Fibroblast of lung (primary cell): ENCODE data around the gene SPTB. TPM values are rescaled to one million over a fixed set of nuclear protein-coding genes. Genes with fewer than 3 reads are reported as not detected.

Experiments used
- DNase-seq, 2 donors: peaks; one replicate each; pipeline versions ENCODE4 v3.0.0 to v3.0.0-alpha.2; 2010; ENCODE audit warnings: low read depth in 2 of 2
- H2AFZ ChIP-seq: 2 replicates; pipeline ENCODE4 v1.5.1; 2012; ENCODE audit warnings: low read length, control low read depth, inconsistent platforms
- H3K27ac ChIP-seq: 2 replicates; pipeline ENCODE4 v1.5.1; 2011; ENCODE audit warnings: low read length, control low read depth; ENCODE audit not compliant: insufficient read depth
- H3K27me3 ChIP-seq: 2 replicates; pipeline ENCODE4 v1.5.1; 2011; ENCODE audit warnings: mild to moderate bottlenecking, low read length; ENCODE audit not compliant: control insufficient read depth, insufficient read depth
- H3K36me3 ChIP-seq: 2 replicates; pipeline ENCODE4 v1.5.1; 2011; ENCODE audit warnings: low read length; ENCODE audit not compliant: control insufficient read depth, insufficient read depth
- H3K4me1 ChIP-seq: 2 replicates; pipeline ENCODE4 v1.5.1; 2011; ENCODE audit warnings: low read length; ENCODE audit not compliant: control insufficient read depth, insufficient read depth; ENCODE audit errors: extremely low read depth
- H3K4me2 ChIP-seq: 2 replicates; pipeline ENCODE4 v1.5.1; 2011; ENCODE audit warnings: low read length, control low read depth; ENCODE audit not compliant: insufficient read depth; ENCODE audit errors: extremely low read depth
- H3K4me3 ChIP-seq, 4 experiments: fragments of 200-600 bp in 1 of 4; sonication (generic) in 1 of 4; replicated peaks in 1 of 4; 2 replicates each; pipeline ENCODE4 v1.5.1; 2011 to 2016; ENCODE audit warnings: low read length in 4 of 4, low read depth in 3 of 4, mild to moderate bottlenecking in 3 of 4, control low read depth in 2 of 4, inconsistent platforms in 1 of 4, mixed read lengths in 1 of 4; ENCODE audit not compliant: insufficient read depth in 1 of 4; ENCODE audit errors: control extremely low read depth in 1 of 4
- H3K79me2 ChIP-seq: 2 replicates; pipeline ENCODE4 v1.5.1; 2012; ENCODE audit warnings: mild to moderate bottlenecking, low read length, inconsistent platforms; ENCODE audit not compliant: control insufficient read depth, insufficient read depth
- H3K9ac ChIP-seq: 2 replicates; pipeline ENCODE4 v1.5.1; 2011; ENCODE audit warnings: mild to moderate bottlenecking, low read length, control low read depth; ENCODE audit not compliant: insufficient read depth
- H3K9me3 ChIP-seq: 2 replicates; pipeline ENCODE4 v1.5.1; 2012; ENCODE audit warnings: low read depth, low read length; ENCODE audit not compliant: control insufficient read depth, insufficient read depth
- H4K20me1 ChIP-seq: 2 replicates; pipeline ENCODE4 v1.5.1; 2011; ENCODE audit warnings: low read length; ENCODE audit not compliant: control insufficient read depth, insufficient read depth; ENCODE audit errors: extremely low read depth
- EZH2 ChIP-seq: IDR thresholded peaks from 2 replicates; pipeline ENCODE4 v1.5.1; 2012; ENCODE audit warnings: low read length, control low read depth, mild to moderate bottlenecking; ENCODE audit errors: missing control alignments
- polyA plus RNA-seq, 2 donors: library from polyadenylated mRNA; depleted of rRNA in 1 of 2; stranded (reverse) in 1 of 2; unstranded in 1 of 2; fragments of >200 nt; gene quantifications; 2 replicates each; pipeline ENCODE4 v1.2.1, GENCODE V29; 2011 to 2012; ENCODE audit warnings: missing spikeins in 1 of 2
- total RNA-seq: library from RNA; depleted of rRNA; stranded (reverse); fragments of >200 nt; gene quantifications from 2 replicates; pipeline ENCODE4 v1.2.1, GENCODE V29; 2014
- TF ChIP-seq, protein P1 (sequence below), 2 donors: IDR thresholded peaks in 1 of 2; conservative IDR thresholded peaks in 1 of 2; 1 replicate in 1 of 2; 2 replicates in 1 of 2; pipeline ENCODE4 v1.5.1; 2011 to 2012; ENCODE audit warnings: low read length in 2 of 2, control low read depth in 1 of 2, inconsistent platforms in 1 of 2, low read depth in 1 of 2, mild to moderate bottlenecking in 1 of 2

The SPTB gene
- total and polyA plus RNA-seq, 2 donors (not counting 1 experiment from before 2014, with no cell fraction given): not detected

GRCh38 chr14:64763085-64763782 lies 116.5 kb downstream of the SPTB start:
- H3K9me3 ChIP-seq: no peaks in the 10 kb centered on the region
- no peak overlapping the region for H3K4me2 ChIP-seq
- H4K20me1 ChIP-seq: no peaks in the 10 kb centered on the region
- TF ChIP-seq, protein P1, sequence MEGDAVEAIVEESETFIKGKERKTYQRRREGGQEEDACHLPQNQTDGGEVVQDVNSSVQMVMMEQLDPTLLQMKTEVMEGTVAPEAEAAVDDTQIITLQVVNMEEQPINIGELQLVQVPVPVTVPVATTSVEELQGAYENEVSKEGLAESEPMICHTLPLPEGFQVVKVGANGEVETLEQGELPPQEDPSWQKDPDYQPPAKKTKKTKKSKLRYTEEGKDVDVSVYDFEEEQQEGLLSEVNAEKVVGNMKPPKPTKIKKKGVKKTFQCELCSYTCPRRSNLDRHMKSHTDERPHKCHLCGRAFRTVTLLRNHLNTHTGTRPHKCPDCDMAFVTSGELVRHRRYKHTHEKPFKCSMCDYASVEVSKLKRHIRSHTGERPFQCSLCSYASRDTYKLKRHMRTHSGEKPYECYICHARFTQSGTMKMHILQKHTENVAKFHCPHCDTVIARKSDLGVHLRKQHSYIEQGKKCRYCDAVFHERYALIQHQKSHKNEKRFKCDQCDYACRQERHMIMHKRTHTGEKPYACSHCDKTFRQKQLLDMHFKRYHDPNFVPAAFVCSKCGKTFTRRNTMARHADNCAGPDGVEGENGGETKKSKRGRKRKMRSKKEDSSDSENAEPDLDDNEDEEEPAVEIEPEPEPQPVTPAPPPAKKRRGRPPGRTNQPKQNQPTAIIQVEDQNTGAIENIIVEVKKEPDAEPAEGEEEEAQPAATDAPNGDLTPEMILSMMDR (conservative IDR thresholded peaks at IDR 0.05 in 1 of 2, IDR thresholded peaks at IDR 0.05 in 1 of 2; ENCODE audit: low read depth in 1 of 2, low read length in 2 of 2): no peak
- no peak for TF ChIP-seq EZH2
- H3K4me3 ChIP-seq: no peak overlapping the region
- DNase-seq: no peak
- no peaks in the 10 kb centered on the region for H3K36me3 ChIP-seq
- H3K4me1 ChIP-seq: peaks cover 28% of the 10 kb centered on the region
- no peak overlapping the region for H3K27ac ChIP-seq
- no peaks in the 10 kb centered on the region for H3K27me3 ChIP-seq
- no peak overlapping the region for H3K9ac ChIP-seq
- H3K79me2 ChIP-seq: no peaks in the 10 kb centered on the region
- H2AFZ ChIP-seq: no peak overlapping the region

DNA sequence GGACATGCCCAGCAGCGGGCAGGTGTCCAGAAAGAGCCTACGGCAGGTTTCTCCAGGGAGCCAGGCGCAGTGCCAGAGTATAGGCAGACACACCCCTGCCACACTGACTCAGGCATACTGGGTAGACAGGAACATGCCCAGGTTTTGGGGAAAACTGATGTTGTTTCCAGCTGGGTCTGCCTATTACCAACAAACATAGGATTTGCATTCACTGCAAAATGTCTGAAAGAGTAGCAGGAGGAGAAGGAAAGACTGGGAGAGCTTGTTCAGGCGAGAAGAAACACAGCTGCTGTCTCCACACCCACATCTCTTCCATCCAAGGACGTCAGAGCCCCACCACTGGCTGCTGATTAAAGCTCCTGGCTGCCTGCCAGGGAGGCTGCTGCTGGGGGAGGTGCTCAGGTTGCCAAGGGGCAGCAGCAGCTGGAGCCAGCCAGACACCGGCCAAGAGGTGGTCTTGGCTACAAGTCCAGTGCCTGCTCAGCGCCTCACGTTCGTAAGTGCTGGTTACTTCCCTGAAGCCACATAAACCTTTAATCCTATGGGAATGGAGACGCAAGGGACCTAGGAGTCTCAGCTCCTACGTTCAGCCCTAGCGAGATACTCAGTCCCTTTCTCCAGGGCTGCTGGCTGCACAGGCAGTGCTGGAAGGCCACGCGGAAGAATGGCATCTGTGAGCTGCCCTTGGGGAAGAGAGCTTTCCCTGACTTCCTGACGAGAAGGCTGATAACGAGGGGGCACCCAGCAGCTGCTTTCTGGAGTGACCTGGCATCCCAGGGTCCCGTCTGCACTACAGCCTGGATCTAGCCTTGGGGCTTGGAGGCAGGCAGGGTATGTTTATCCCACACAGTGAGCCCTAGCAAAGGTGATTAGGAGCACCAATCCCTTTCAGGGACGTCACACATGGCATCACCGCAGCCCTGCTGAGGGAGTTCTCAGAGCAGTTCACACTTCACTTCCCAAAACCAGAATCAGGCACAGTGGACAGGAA lies 117.4 kb downstream of the SPTB start:
- peaks cover 34% of the 10 kb centered on the region for H3K4me1 ChIP-seq
- no peaks in the 10 kb centered on the region for H3K27me3 ChIP-seq
- H3K4me3 ChIP-seq: no peak overlapping the region
- peak overlapping the region; percentile 22 for H3K27ac ChIP-seq
- H3K9me3 ChIP-seq: no peaks in the 10 kb centered on the region
- peak; percentile 93 to 94 for DNase-seq
- H3K36me3 ChIP-seq: no peaks in the 10 kb centered on the region
- no peak for TF ChIP-seq EZH2
- TF ChIP-seq, protein P1 (conservative IDR thresholded peaks at IDR 0.05 in 1 of 2, IDR thresholded peaks at IDR 0.05 in 1 of 2; ENCODE audit: low read depth in 1 of 2, low read length in 2 of 2): no peak
- H4K20me1 ChIP-seq: no peaks in the 10 kb centered on the region
- peak overlapping the region; percentile 65 for H3K4me2 ChIP-seq
- H3K79me2 ChIP-seq: no peaks in the 10 kb centered on the region
- no peak overlapping the region for H3K9ac ChIP-seq
- peak overlapping the region; percentile 4 for H2AFZ ChIP-seq

- Histone ChIP-seq H3K27ac (peak overlapping the region; percentile 9), H3K4me2 (peak overlapping the region; percentile 65), H3K4me3 (no peak overlapping the region), H3K79me2 (no peaks in the 10 kb centered on the region), H4K20me1 (no peaks in the 10 kb centered on the region), H3K27me3 (no peaks in the 10 kb centered on the region), H3K36me3 (no peaks in the 10 kb centered on the region), H3K4me1 (peaks cover 34% of the 10 kb centered on the region), H2AFZ (no peak overlapping the region), H3K9ac (no peak overlapping the region), H3K9me3 (no peaks in the 10 kb centered on the region)
- TF ChIP-seq, protein P1 (conservative IDR thresholded peaks at IDR 0.05 in 1 of 2, IDR thresholded peaks at IDR 0.05 in 1 of 2; ENCODE audit: low read depth in 1 of 2, low read length in 2 of 2): no peak
- no peak for TF ChIP-seq EZH2
- DNase-seq: no peak
Observed at GRCh38 chr14:64761441-64762043, 118.2 kb downstream of the SPTB start.
